ENCODE measurements around the gene TPX2. TPM values are rescaled to one million over a fixed set of nuclear protein-coding genes. Genes with fewer than 3 reads are reported as not detected.

TPX2 gene
- polyA plus RNA-seq, 2 of the 4 experiments (the other 2 are of a cell fraction), result 92.9 TPM

DNA sequence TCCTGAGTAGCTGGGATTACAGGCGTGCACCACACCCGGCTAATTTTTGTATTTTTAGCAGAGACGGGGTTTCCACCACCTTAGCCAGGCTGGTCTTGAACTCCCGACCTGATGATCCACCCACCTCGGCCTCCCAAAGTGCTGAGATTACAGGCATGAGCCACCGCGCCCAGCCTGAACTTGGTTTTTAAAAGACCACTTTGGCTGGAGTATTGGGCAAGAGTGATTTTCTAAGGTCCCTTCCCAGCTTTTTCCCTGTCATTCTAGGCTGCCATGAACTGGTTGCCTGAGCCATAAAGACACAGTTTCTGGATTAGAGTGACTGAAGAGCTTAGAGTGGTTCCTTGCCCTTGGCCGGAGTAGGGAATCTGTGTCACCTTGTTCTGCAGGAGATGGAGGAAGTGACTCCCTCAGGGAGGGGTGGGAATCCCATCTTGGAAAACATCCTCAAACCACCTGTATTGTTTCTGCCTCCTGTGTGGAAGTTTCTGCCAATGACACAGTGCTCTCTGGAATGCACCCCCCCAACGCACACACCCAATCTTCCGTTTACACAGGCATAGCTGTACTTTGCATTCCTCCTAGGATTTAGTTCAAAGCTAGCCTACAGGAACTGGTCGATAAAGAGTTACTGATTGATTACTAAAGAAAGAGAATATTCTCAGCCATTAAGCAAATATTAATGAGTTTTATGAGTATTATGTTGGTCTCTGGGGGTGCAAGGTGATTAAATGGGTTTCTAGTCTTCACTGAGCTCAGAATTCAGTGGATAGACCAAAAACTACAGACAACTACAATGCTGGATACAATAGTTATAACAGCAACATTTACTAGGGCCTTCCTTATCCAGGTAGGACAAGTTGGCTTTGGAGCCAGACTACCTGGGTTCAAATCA, 34.6 kb upstream of the TPX2 start (continued):
- TF ChIP-seq BHLHE40 (IDR thresholded peaks at IDR 0.05; ENCODE audit: low read depth, low read length) (no peak), JUNB (IDR thresholded peaks at IDR 0.05) (peak; percentile 84), ESRRA (IDR thresholded peaks at IDR 0.05; ENCODE audit: borderline replicate concordance, low read length) (no peak), HDAC2 (IDR thresholded peaks at IDR 0.05) (no peak), HMGXB4 (CRISPR knock-in tag; IDR thresholded peaks at IDR 0.05; ENCODE audit: borderline replicate concordance) (no peak)
- TF ChIP-seq, protein P1, sequence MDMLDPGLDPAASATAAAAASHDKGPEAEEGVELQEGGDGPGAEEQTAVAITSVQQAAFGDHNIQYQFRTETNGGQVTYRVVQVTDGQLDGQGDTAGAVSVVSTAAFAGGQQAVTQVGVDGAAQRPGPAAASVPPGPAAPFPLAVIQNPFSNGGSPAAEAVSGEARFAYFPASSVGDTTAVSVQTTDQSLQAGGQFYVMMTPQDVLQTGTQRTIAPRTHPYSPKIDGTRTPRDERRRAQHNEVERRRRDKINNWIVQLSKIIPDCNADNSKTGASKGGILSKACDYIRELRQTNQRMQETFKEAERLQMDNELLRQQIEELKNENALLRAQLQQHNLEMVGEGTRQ (IDR thresholded peaks at IDR 0.05), result no peak

GRCh38 chr20:31705191-31705590, 33.9 kb upstream of the TPX2 start:
- POLR2A ChIA-PET, result interaction anchor here (0.8 to 3.4 kb wide), 12 partner anchors 7 to 145 kb away, joined by 3 to 30 read pairs (median 5); partner anchors contain the start of genes BCL2L1, ID1 and TPX2
- no peak for FAIRE-seq

GRCh38 chr20:31705598-31706597, 33.2 kb upstream of the TPX2 start:
- TF ChIP-seq HOXB13 (CRISPR knock-in tag; IDR thresholded peaks at IDR 0.05; ENCODE audit: low read depth) (peak; percentile 34; the same call in 1 of the 2 replicates), EHF (CRISPR knock-in tag; IDR thresholded peaks at IDR 0.05) (0 out of 2 replicates have a peak, but pooled peaks have one; percentile 29), TP53 (CRISPR knock-in tag; IDR thresholded peaks at IDR 0.05) (no peak)
- peaks cover 95% of the 10 kb centered on the region for H3K4me1 ChIP-seq
- H3K4me3 ChIP-seq, result peak overlapping the region; percentile 16; the same call in 1 of the 3 replicates
- ATAC-seq (0 out of 6 replicates have a peak, but pooled peaks of 1 of the 2 experiments have one; percentile 5), FAIRE-seq (no peak), DNase-seq (ENCODE audit: low read depth in 1 of 2, low spot score in 1 of 2) (no peak)
- peak overlapping the region; percentile 89 to 95 for H3K27ac ChIP-seq
- no peaks in the 10 kb centered on the region for H3K9me3 ChIP-seq
- ChIA-PET POLR2A (interaction anchor here (1.2 to 3.4 kb wide), 5 partner anchors 9 to 44 kb away, joined by 4 to 30 read pairs (median 8); partner anchors contain the start of genes BCL2L1 and TPX2), CTCF (interaction anchor here (0.7 to 12.5 kb wide), 8 partner anchors 8 to 93 kb away, joined by 3 to 167 read pairs (median 6); partner anchors contain the start of gene BCL2L1)
- peak overlapping the region; percentile 69 for H3K4me2 ChIP-seq
- WGBS (ENCODE audit: missing lambda C conversion rate), result 72% methylated on average over 4 of the region's 4 CpGs

More at GRCh38 chr20:31705191-31705590, 33.9 kb upstream of the TPX2 start:
- peaks cover 95% of the 10 kb centered on the region for H3K4me1 ChIP-seq
- CTCF ChIA-PET, result interaction anchor here (0.8 to 12.5 kb wide), 9 partner anchors 8 to 93 kb away, joined by 3 to 167 read pairs (median 6); partner anchors contain the start of gene BCL2L1
- peak overlapping the region; percentile 11; the same call in 1 of the 3 replicates for H3K4me3 ChIP-seq
- ATAC-seq, result no peak
- peak overlapping the region; percentile 89 to 95 for H3K27ac ChIP-seq
- no peaks in the 10 kb centered on the region for H3K9me3 ChIP-seq
- peak overlapping the region; percentile 69 for H3K4me2 ChIP-seq
- TF ChIP-seq, protein P1 (IDR thresholded peaks at IDR 0.05), result no peak
- TF ChIP-seq NPAS2 (CRISPR knock-in tag; IDR thresholded peaks at IDR 0.05; ENCODE audit: borderline replicate concordance), result no peak
- TF ChIP-seq NR3C1 (IDR thresholded peaks at IDR 0.05), result no peak
- no peak for TF ChIP-seq MAZ (IDR thresholded peaks at IDR 0.05; ENCODE audit: borderline replicate concordance, low read depth, low read length)
- TF ChIP-seq CHD4 (IDR thresholded peaks at IDR 0.05; ENCODE audit: borderline replicate concordance), result 0 out of 2 replicates have a peak, but pooled peaks have one; percentile 44
- no peak for TF ChIP-seq SMC3 (IDR thresholded peaks at IDR 0.05)
- peak; percentile 54; the same call in 1 of the 2 replicates for TF ChIP-seq KDM1A (IDR thresholded peaks at IDR 0.05; ENCODE audit: low read depth)
- DNase-seq (ENCODE audit: low read depth in 1 of 2, low spot score in 1 of 2), result no peak
